SW 1271 (cell line): Measurements from ENCODE around the gene PAPPA2.
"Not testable (repeated sequence)": the region's sequence is repeated elsewhere in the genome, so short reads cannot be mapped to it uniquely, and the experiment has no call there.

ENCODE experiments used
- DNase-seq, 2 experiments: peaks; one replicate each; lab custom pipeline; 2025; lab: John Stamatoyannopoulos, UW

Gene PAPPA2

GRCh38 chr1:176693697-176694329 is 230.8 kb downstream of the PAPPA2 start:
- no peak for DNase-seq

- no peak for DNase-seq
Measured at GRCh38 chr1:176694713-176695112, 231.7 kb downstream of the PAPPA2 start.

- DNase-seq = no peak
Measured at GRCh38 chr1:176696109-176696508, 233.1 kb downstream of the PAPPA2 start.

- no peak for DNase-seq
Measured at GRCh38 chr1:176696689-176697088, 233.7 kb downstream of the PAPPA2 start.

- no peak for DNase-seq
Measured at GRCh38 chr1:176699821-176700220, 236.8 kb downstream of the PAPPA2 start.

GRCh38 chr1:176701151-176701866 is 238.3 kb downstream of the PAPPA2 start:
- DNase-seq = no peak

GRCh38 chr1:176702901-176703300 is 239.9 kb downstream of the PAPPA2 start:
- DNase-seq = no peak

GRCh38 chr1:176705585-176705984 is 242.6 kb downstream of the PAPPA2 start:
- no peak for DNase-seq

GRCh38 chr1:176717066-176717750 is 254.2 kb downstream of the PAPPA2 start:
- no peak for DNase-seq

GRCh38 chr1:176719447-176719846 is 256.5 kb downstream of the PAPPA2 start:
- no peak for DNase-seq

GRCh38 chr1:176720838-176721237 is 257.9 kb downstream of the PAPPA2 start:
- DNase-seq = no peak

GRCh38 chr1:176733661-176734060 is 270.7 kb downstream of the PAPPA2 start:
- DNase-seq = no peak

GRCh38 chr1:176735201-176735600 is 272.2 kb downstream of the PAPPA2 start:
- DNase-seq = no peak

GRCh38 chr1:176736015-176736414 is 273.0 kb downstream of the PAPPA2 start:
- DNase-seq = no peak

- no peak for DNase-seq
Measured at GRCh38 chr1:176741181-176741580, 278.2 kb downstream of the PAPPA2 start.

GRCh38 chr1:176742322-176742721 is 279.3 kb downstream of the PAPPA2 start:
- DNase-seq = no peak

GRCh38 chr1:176744142-176744541 is 281.2 kb downstream of the PAPPA2 start:
- DNase-seq = no peak

GRCh38 chr1:176745945-176746344 is 283.0 kb downstream of the PAPPA2 start:
- DNase-seq = no peak

- no peak for DNase-seq
Measured at GRCh38 chr1:176752505-176752904, 289.5 kb downstream of the PAPPA2 start.

GRCh38 chr1:176754676-176755075 is 291.7 kb downstream of the PAPPA2 start:
- DNase-seq = no peak

GRCh38 chr1:176756817-176757216 is 293.8 kb downstream of the PAPPA2 start:
- DNase-seq = not testable (repeated sequence)

GRCh38 chr1:176765608-176766007 is 302.6 kb downstream of the PAPPA2 start:
- no peak for DNase-seq

GRCh38 chr1:176766779-176767178 is 303.8 kb downstream of the PAPPA2 start:
- no peak for DNase-seq
